IPS DF 6.9 (cell line): ENCODE data around the gene CGB7.

Source experiments
- DNase-seq: peaks from one replicate; pipeline ENCODE4 v3.0.0-alpha.2; 2013; ENCODE audit warnings: low read depth, low spot score
- H3K27ac ChIP-seq: one replicate; pipeline ENCODE4 v1.5.1; 2013; ENCODE audit warnings: low read length, control low read depth
- H3K27me3 ChIP-seq: 2 replicates; pipeline ENCODE4 v1.6.1; 2013; ENCODE audit warnings: mild to moderate bottlenecking, low read length; ENCODE audit not compliant: control insufficient read depth, insufficient read depth
- H3K36me3 ChIP-seq: 2 replicates; pipeline ENCODE4 v1.6.1; 2013; ENCODE audit warnings: low read length; ENCODE audit not compliant: control insufficient read depth, insufficient read depth
- H3K4me1 ChIP-seq: 2 replicates; pipeline ENCODE4 v1.6.1; 2013; ENCODE audit warnings: low read length; ENCODE audit not compliant: control insufficient read depth, insufficient read depth
- H3K4me3 ChIP-seq: 2 replicates; pipeline ENCODE4 v1.5.1; 2013; ENCODE audit warnings: mild to moderate bottlenecking, low read length
- H3K9me3 ChIP-seq: 2 replicates; pipeline ENCODE4 v1.6.1; 2013; ENCODE audit warnings: low read length, inconsistent platforms; ENCODE audit not compliant: control insufficient read depth, insufficient read depth
- WGBS: extraction: QIAGEN DNeasy Blood & Tissue Kit; methylation state at CpG from one replicate; pipeline ENCODE4 v1.1.7; 2013; ENCODE audit warnings: mixed read lengths, missing lambda C conversion rate; ENCODE audit not compliant: insufficient read length, insufficient coverage; 5-methylcytosine and 5-hydroxymethylcytosine counted together

The CGB7 gene

DNA sequence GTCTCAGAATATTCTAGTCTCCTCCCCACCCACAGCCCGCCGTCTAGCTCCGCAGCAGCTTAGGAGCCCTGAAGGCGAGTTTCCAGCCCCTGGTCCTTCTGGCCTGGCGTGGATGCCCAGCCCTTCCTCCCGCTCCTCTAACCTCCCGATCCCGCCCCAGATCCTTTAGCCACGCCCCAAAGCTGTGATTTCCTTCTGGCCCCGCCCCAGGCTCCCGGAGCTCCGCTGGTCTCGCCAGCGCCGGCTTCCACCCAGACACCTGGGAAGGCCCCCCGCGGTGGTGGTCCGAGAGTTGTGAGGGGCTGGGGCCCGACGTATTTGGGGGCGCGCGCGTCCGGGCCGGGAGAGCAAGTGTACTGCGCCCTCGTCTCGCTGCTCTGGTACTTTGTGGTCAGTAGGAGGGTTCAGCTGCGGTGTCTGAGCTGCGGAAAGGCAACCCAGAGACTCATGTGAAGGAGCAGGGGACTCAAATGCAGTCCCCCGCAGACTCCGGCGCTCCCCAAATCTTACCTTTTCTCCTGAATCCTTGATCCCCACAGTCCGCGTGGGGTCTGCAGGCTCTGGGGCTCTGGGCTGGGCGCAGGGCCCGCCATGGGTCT lies at the start of gene CGB7:
CGB7 (minus strand) TSS at position 114 of the 599 bp plus-strand sequence. CDS start 2,374 bp downstream, outside the sequence.
- WGBS = no CpG with 5 or more reads among the region's 38 CpGs
- Histone ChIP-seq H3K4me1 (peaks cover 2% of the 10 kb centered on the region), H3K4me3 (peak within 1 kb of the TSS; percentile 26; the same call in 1 of the 2 replicates), H3K27me3 (peaks cover 13% of the 10 kb centered on the region; the same call in 1 of the 2 replicates), H3K36me3 (no peaks in the 10 kb centered on the region), H3K27ac (no peak within 1 kb of the TSS), H3K9me3 (no peaks in the 10 kb centered on the region)
- no peak for DNase-seq

- no peaks in the 10 kb centered on the region for H3K4me1 ChIP-seq
- peaks cover 55% of the 10 kb centered on the region for H3K36me3 ChIP-seq
- no peak overlapping the region for H3K27ac ChIP-seq
- no peaks in the 10 kb centered on the region for H3K9me3 ChIP-seq
- WGBS = no CpG with 5 or more reads among the region's 12 CpGs
- H3K4me3 ChIP-seq = no peak overlapping the region
- DNase-seq = no peak
- H3K27me3 ChIP-seq = no peaks in the 10 kb centered on the region
Measured at GRCh38 chr19:49106648-49107135, 49.1 kb upstream of the CGB7 start.

DNA sequence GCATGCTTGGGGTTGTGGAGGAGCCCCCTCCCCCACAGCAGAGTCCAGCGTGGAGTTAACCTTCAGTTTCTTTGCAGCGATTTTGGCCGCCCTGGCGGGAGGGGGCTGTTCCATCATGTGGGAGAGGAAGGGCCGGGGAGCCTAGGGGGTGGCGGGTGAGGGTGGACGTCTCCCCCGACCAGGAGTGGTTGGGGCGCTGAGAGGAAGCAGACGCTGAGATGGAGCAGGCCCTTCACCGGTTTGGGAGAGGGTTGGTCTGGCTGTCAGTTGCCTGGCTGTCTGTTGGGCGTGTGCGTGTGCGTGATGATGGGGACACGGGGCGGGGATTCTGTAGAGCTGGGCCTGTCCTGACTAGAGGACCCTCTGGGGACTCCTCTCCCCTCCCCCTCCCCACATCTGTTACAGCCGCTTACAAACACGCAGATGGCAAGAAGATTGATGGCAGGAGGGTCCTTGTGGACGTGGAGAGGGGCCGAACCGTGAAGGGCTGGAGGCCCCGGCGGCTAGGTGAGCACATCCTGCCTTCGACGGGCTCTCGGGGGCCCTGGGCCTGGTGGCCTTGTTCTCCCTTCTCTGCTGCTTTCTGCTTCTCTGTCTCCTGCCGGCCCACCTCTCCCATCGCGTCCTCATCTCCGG lies 46.8 kb upstream of the CGB7 start:
- Histone ChIP-seq H3K27me3 (no peaks in the 10 kb centered on the region), H3K4me1 (no peaks in the 10 kb centered on the region), H3K27ac (no peak overlapping the region), H3K36me3 (peaks cover 64% of the 10 kb centered on the region), H3K9me3 (no peaks in the 10 kb centered on the region), H3K4me3 (no peak overlapping the region)
- no peak for DNase-seq
- WGBS = no CpG with 5 or more reads among the region's 30 CpGs

DNA sequence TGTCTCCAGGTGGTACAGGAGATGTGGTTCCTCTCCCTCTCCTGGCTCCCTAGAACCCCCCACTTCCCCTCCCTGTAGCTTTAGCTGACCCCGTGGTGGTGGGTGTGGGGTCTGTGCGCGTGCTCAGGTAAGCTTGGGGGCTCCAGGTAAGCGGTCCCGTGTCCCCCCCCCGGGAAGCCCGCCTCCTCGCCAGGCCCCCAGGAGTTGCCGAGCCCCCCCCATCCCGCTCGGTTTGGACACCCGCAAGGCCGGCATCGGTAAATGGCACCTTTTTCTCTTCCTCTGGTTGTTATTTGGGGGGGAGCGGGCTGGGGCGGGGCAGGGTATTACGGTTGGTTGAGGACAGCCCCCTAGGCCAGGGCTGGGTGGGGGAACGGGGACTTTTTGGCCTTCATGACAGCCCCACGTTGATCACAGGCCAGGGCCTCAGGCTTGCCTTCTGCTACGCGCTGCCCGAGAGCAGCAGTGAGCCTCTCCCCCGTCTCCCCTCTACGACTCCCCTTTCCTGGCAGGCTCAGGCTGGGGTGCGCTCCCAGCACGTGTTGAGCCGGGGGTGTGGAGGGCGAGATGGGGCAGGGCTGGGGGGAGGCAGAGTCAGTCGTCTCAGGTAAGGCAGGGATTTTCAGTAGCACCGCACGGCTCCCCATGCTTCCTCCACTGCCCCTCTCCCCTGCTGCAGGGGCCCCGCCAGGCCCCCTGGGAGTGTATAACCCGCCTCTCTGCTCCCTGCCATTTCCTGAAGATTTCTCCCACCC lies 46.0 kb upstream of the CGB7 start:
- Histone ChIP-seq H3K4me3 (no peak overlapping the region), H3K36me3 (peaks cover 63% of the 10 kb centered on the region), H3K27ac (no peak overlapping the region), H3K4me1 (no peaks in the 10 kb centered on the region), H3K27me3 (no peaks in the 10 kb centered on the region), H3K9me3 (no peaks in the 10 kb centered on the region)
- no CpG with 5 or more reads among the region's 33 CpGs for WGBS
- DNase-seq = no peak

- Histone ChIP-seq H3K27ac (no peak overlapping the region), H3K9me3 (no peaks in the 10 kb centered on the region), H3K27me3 (no peaks in the 10 kb centered on the region), H3K4me3 (no peak overlapping the region), H3K36me3 (peaks cover 52% of the 10 kb centered on the region), H3K4me1 (no peaks in the 10 kb centered on the region)
- WGBS = no CpG with 5 or more reads among the region's 12 CpGs
- no peak for DNase-seq
Measured at GRCh38 chr19:49102303-49102702, 44.8 kb upstream of the CGB7 start.

DNA sequence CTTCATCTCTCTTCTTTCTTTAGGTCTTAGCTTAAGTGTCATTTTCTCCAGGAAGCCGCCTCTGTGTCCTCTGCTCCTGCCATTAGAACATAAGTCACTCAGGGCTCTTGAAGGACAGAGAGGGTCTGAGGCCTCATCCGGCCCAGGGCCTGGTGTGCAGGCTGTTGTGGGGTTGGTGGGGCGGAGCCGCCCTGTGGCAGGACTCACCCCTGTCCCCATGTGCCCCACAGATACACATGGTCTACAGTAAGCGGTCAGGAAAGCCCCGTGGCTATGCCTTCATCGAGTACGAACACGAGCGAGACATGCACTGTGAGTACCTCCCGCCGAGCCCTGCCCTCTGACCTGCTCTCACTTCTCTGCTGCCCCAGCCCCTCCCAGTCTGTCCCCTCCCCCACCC lies 43.6 kb upstream of the CGB7 start:
- DNase-seq = no peak
- H3K4me1 ChIP-seq = no peaks in the 10 kb centered on the region
- H3K27ac ChIP-seq = no peak overlapping the region
- H3K36me3 ChIP-seq = peaks cover 48% of the 10 kb centered on the region
- H3K4me3 ChIP-seq = no peak overlapping the region
- no CpG with 5 or more reads among the region's 12 CpGs for WGBS
- H3K27me3 ChIP-seq = no peaks in the 10 kb centered on the region
- no peaks in the 10 kb centered on the region for H3K9me3 ChIP-seq

DNA sequence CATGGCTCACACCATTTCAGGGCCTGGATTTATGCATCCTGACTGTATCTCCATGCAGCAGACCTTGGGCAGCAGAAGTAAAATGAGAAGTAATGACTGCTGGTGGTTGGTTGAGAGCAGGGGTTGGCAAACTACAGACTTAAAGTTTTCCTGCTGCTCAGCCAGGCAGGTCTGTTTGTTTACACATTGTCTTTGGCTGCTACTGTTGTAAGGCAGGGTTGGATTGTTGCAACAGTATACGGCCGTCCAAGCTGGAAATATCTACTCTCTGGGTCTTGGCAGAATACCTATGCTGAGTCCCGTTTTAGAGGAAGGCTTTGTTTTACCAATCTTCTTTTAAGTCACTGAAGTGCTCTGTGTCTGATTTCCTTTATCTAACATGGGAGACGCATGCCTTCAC lies 41.2 kb upstream of the CGB7 start:
- no peak overlapping the region for H3K4me3 ChIP-seq
- no CpG with 5 or more reads among the region's 4 CpGs for WGBS
- H3K4me1 ChIP-seq = no peaks in the 10 kb centered on the region
- DNase-seq = no peak
- H3K9me3 ChIP-seq = no peaks in the 10 kb centered on the region
- no peaks in the 10 kb centered on the region for H3K27me3 ChIP-seq
- no peak overlapping the region for H3K27ac ChIP-seq
- H3K36me3 ChIP-seq = peaks cover 41% of the 10 kb centered on the region

GRCh38 chr19:49097453-49098288 lies 40.1 kb upstream of the CGB7 start:
- peak; percentile 72 for DNase-seq
- Histone ChIP-seq H3K27ac (no peak overlapping the region), H3K36me3 (peaks cover 37% of the 10 kb centered on the region)

DNA sequence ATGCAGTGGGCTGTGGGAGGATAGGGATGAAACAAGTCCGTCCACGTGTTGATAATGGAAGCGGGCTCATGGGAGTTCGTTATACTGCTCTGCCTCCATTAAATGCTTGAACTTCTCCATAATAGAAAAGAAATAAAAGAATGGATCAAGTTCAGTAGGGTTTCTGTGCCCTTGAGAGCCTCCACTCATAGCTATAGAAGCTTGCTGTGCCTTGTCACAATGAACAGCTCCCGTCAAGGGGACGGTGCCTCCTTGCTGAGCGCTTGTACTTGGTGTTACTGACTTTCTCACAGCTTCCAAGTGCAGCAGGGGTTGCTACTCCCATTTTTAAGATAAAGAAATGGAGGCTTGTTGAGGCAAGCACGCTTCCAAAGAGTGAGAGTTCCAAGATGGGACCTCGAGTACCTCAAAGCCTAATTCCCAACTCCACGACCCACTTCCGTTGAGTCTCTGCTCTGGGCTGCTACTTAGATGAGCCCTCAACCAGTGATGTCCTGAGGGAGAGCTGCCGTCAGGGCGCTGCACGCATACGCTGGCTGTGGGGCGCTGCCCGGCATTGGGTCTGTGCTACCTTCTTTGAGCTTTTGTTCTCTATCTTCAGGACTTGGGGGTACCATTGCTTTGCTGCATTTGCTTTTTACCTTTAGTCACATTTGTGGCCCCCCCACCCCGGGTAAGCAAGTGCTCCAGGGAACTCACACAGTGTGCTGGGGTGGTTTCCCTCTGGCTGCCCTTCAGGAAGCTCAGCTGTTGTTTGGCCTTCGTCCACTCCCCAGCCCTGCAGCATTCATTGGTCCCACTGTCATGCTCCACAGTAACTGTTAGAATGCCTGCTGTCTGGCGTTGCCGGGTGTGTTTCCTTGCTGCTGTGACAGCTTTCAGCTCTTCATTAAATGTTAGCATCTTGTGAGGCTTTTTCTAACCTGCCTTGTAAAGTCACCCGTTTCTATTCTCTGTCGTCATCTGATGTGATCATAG lies 37.2 kb upstream of the CGB7 start:
- Histone ChIP-seq H3K4me3 (no peak overlapping the region; the same call in 1 of the 2 replicates), H3K27ac (no peak overlapping the region), H3K27me3 (no peaks in the 10 kb centered on the region), H3K9me3 (no peaks in the 10 kb centered on the region), H3K36me3 (peaks cover 40% of the 10 kb centered on the region), H3K4me1 (no peaks in the 10 kb centered on the region)
- WGBS = no CpG with 5 or more reads among the region's 23 CpGs
- no peak for DNase-seq

More at GRCh38 chr19:49097453-49098288, 40.1 kb upstream of the CGB7 start:
- H3K4me1 ChIP-seq = no peaks in the 10 kb centered on the region
- H3K27me3 ChIP-seq = no peaks in the 10 kb centered on the region
- no peaks in the 10 kb centered on the region for H3K9me3 ChIP-seq
- H3K4me3 ChIP-seq = no peak overlapping the region
- WGBS = no CpG with 5 or more reads among the region's 8 CpGs
